ENCODE data around the gene GID8.

DNA sequence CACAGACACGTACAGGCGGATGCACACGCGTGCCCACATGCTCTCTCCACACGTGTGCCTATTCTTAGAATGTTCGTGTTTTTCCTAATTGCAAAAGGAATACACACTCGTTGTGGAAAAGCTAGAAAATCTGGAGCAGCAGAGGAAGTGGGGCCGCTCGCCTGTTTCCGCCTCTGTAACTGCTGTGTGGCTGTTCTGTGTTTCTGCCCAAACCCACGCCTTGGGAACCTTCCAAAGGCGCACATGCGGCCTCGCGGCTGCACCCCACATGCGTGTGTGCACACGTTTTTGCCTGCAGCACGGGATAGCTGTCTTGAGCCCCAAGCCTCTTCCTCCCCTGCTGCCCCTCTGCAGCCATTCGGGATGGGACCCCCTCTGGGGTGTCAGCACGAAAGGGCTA, 26.8 kb downstream of the GID8 start:
- TF ChIP-seq SETDB1 (CRISPR knock-in tag; IDR thresholded peaks at IDR 0.05; ENCODE audit: borderline replicate concordance) (no peak), TOE1 (CRISPR knock-in tag; IDR thresholded peaks at IDR 0.05) (no peak), ELF1 (CRISPR knock-in tag; IDR thresholded peaks at IDR 0.05) (no peak)
- TF ChIP-seq, protein P1, sequence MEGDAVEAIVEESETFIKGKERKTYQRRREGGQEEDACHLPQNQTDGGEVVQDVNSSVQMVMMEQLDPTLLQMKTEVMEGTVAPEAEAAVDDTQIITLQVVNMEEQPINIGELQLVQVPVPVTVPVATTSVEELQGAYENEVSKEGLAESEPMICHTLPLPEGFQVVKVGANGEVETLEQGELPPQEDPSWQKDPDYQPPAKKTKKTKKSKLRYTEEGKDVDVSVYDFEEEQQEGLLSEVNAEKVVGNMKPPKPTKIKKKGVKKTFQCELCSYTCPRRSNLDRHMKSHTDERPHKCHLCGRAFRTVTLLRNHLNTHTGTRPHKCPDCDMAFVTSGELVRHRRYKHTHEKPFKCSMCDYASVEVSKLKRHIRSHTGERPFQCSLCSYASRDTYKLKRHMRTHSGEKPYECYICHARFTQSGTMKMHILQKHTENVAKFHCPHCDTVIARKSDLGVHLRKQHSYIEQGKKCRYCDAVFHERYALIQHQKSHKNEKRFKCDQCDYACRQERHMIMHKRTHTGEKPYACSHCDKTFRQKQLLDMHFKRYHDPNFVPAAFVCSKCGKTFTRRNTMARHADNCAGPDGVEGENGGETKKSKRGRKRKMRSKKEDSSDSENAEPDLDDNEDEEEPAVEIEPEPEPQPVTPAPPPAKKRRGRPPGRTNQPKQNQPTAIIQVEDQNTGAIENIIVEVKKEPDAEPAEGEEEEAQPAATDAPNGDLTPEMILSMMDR (CRISPR knock-in tag; IDR thresholded peaks at IDR 0.05), result no peak
